Transverse colon (tissue), 4 donors: Measurements from ENCODE around the gene TMEM101.

Experiments
- CTCF ChIP-seq, 5 experiments: fragments of 200-600 bp in 3 of 5; fragments of 450-650 bp in 2 of 5; sonication (generic) in 3 of 5; IDR thresholded peaks; 1 replicate in 2 of 5; 2 replicates in 3 of 5; pipeline ENCODE4 v1.5.1; 2016 to 2017; ENCODE audit warnings: antibody characterized with exemption in 5 of 5, inconsistent platforms in 3 of 5, mild to moderate bottlenecking in 2 of 5, moderate library complexity in 1 of 5
- EP300 ChIP-seq: sonication (generic); formaldehyde crosslinking; IDR thresholded peaks from one replicate; pipeline ENCODE4 v1.6.1; 2017; ENCODE audit warnings: antibody characterized with exemption, low read depth
- POLR2A ChIP-seq: fragments of 450-650 bp; IDR thresholded peaks from one replicate; pipeline ENCODE4 v1.6.1; 2016; ENCODE audit warnings: antibody characterized with exemption, mild to moderate bottlenecking, moderate library complexity
- POLR2AphosphoS5 ChIP-seq, 3 donors: sonication (generic); formaldehyde crosslinking; IDR thresholded peaks; one replicate each; pipeline ENCODE4 v1.6.1; 2016; ENCODE audit warnings: antibody characterized with exemption in 3 of 3

- no peak for TF ChIP-seq CTCF (IDR thresholded peaks at IDR 0.05)
- no peak for TF ChIP-seq POLR2A
- TF ChIP-seq POLR2AphosphoS5 (IDR thresholded peaks at IDR 0.05) = no peak
- TF ChIP-seq EP300 = no peak
Observed at GRCh38 chr17:43978078-43978477, 36.7 kb downstream of the TMEM101 start.
